SK-N-SH (cell line): ENCODE data around the gene REEP3. TPM values are rescaled to one million over a fixed set of nuclear protein-coding genes. Genes with fewer than 3 reads are reported as not detected.
"Not testable (repeated sequence)": the region's sequence is repeated elsewhere in the genome, so short reads cannot be mapped to it uniquely, and the experiment has no call there.

ENCODE experiments used
- CTCF ChIA-PET: fragments of 300-600, 350-600 bp; formaldehyde crosslinking; extraction: SDS; loops from one replicate; lab custom pipeline; 2021; lab: Yijun Ruan, JAX
- POLR2A ChIA-PET: fragments of 350-600 bp; sonication (Branson Sonifier 250); formaldehyde crosslinking; extraction: SDS; loops from one replicate; lab custom pipeline; 2020; ENCODE audit warnings: antibody characterized with exemption, inconsistent platforms; lab: Yijun Ruan, JAX
- DNase-seq: peaks from one replicate; pipeline ENCODE4 v3.0.0; 2012
- H2AFZ ChIP-seq: fragments of 200-600 bp; sonication (generic); 2 replicates; pipeline ENCODE4 v1.8.1; 2016; ENCODE audit warnings: antibody characterized with exemption, mild to moderate bottlenecking, low read depth
- H3F3A ChIP-seq: fragments of 200-600 bp; sonication (generic); replicated peaks from 2 replicates; pipeline ENCODE3; 2016; ENCODE audit warnings: antibody characterized with exemption, mild to moderate bottlenecking; ENCODE audit not compliant: insufficient read depth
- H3K27ac ChIP-seq, 2 experiments: fragments of 200-500 bp in 1 of 2; fragments of 200-600 bp in 1 of 2; sonication (Bioruptor generic) in 1 of 2; sonication (generic), shearing (Covaris generic) in 1 of 2; 2 replicates each; pipeline versions ENCODE4 v1.5.1 to v1.6.1; 2014 to 2016; ENCODE audit warnings: low read depth in 2 of 2, inconsistent platforms in 1 of 2, low read length in 1 of 2, mild to moderate bottlenecking in 1 of 2, mixed read lengths in 1 of 2
- H3K27me3 ChIP-seq: fragments of 200-600 bp; sonication (generic), shearing (Covaris generic); 2 replicates; pipeline ENCODE4 v1.6.1; 2016; ENCODE audit warnings: mixed run types; ENCODE audit not compliant: insufficient read depth
- H3K36me3 ChIP-seq, 2 experiments: fragments of 200-500 bp in 1 of 2; fragments of 200-600 bp in 1 of 2; sonication (Bioruptor generic) in 1 of 2; sonication (generic) in 1 of 2; replicated peaks in 1 of 2; 2 replicates each; pipeline versions ENCODE3 to v1.5.1; 2014 to 2016; ENCODE audit warnings: low read length in 1 of 2, mild to moderate bottlenecking in 1 of 2; ENCODE audit not compliant: insufficient read depth in 2 of 2, control insufficient read depth in 1 of 2
- H3K4me1 ChIP-seq, 2 experiments: fragments of 200-500 bp in 1 of 2; fragments of 200-600 bp in 1 of 2; sonication (Bioruptor generic) in 1 of 2; sonication (generic), shearing (Covaris generic) in 1 of 2; 2 replicates each; pipeline versions ENCODE4 v1.5.1 to v1.6.1; 2014 to 2016; ENCODE audit warnings: low read depth in 1 of 2, low read length in 1 of 2, mixed run types in 1 of 2; ENCODE audit not compliant: insufficient read depth in 2 of 2, control insufficient read depth in 1 of 2
- H3K4me2 ChIP-seq: fragments of 200-600 bp; sonication (generic), shearing (Covaris generic); 2 replicates; pipeline ENCODE4 v1.6.1; 2017; ENCODE audit warnings: mixed run types
- H3K4me3 ChIP-seq, 2 experiments: fragments of 200-500 bp in 1 of 2; fragments of 200-600 bp in 1 of 2; sonication (Bioruptor generic) in 1 of 2; sonication (generic), shearing (Covaris generic) in 1 of 2; 2 replicates each; pipeline versions ENCODE4 v1.5.1 to v1.8.1; 2014 to 2016; ENCODE audit warnings: low read depth in 2 of 2, inconsistent platforms in 1 of 2, low read length in 1 of 2, mild to moderate bottlenecking in 1 of 2, mixed read lengths in 1 of 2, moderate library complexity in 1 of 2
- H3K79me2 ChIP-seq: fragments of 200-600 bp; sonication (generic); 2 replicates; pipeline ENCODE4 v1.8.1; 2017; ENCODE audit warnings: mild to moderate bottlenecking; ENCODE audit not compliant: insufficient read depth
- H3K9ac ChIP-seq: fragments of 200-600 bp; sonication (generic); 2 replicates; pipeline ENCODE4 v1.6.1; 2017; ENCODE audit warnings: mixed run types
- H3K9me2 ChIP-seq: fragments of 200-600 bp; sonication (generic); 2 replicates; pipeline ENCODE4 v1.6.1; 2017; ENCODE audit warnings: mixed run types
- H3K9me3 ChIP-seq: fragments of 200-600 bp; sonication (generic); 2 replicates; pipeline ENCODE4 v1.6.1; 2017; ENCODE audit warnings: mixed run types, mild to moderate bottlenecking, moderate library complexity
- H4K20me1 ChIP-seq: fragments of 200-600 bp; sonication (generic); 2 replicates; pipeline ENCODE4 v1.6.1; 2017; ENCODE audit warnings: mild to moderate bottlenecking, mixed run types; ENCODE audit not compliant: insufficient read depth
- EZH2phosphoT487 ChIP-seq: fragments of 200-600 bp; sonication (generic); IDR thresholded peaks from 2 replicates; pipeline ENCODE4 v1.6.1; 2017; ENCODE audit warnings: low read depth, mixed run types, mild to moderate bottlenecking, antibody characterized with exemption, moderate library complexity, borderline replicate concordance
- FOXJ3 ChIP-seq: sonication (generic); formaldehyde crosslinking; IDR thresholded peaks from 2 replicates; pipeline ENCODE4 v1.5.1; 2020; ENCODE audit warnings: mild to moderate bottlenecking, missing genetic modification reagents
- GABPA ChIP-seq: IDR thresholded peaks from 2 replicates; pipeline ENCODE4 v1.4.0; 2012; ENCODE audit warnings: low read depth, mild to moderate bottlenecking
- GATA2 ChIP-seq: sonication (generic); formaldehyde crosslinking; IDR thresholded peaks from 2 replicates; pipeline ENCODE4 v1.5.0; 2020; ENCODE audit warnings: mild to moderate bottlenecking, missing genetic modification reagents
- NFIC ChIP-seq: IDR thresholded peaks from 2 replicates; pipeline ENCODE4 v1.4.0; 2012; ENCODE audit warnings: borderline replicate concordance
- POLR2AphosphoS5 ChIP-seq: IDR thresholded peaks from 2 replicates; pipeline ENCODE4 v1.6.1; 2012; ENCODE audit warnings: low read depth, low read length
- RCOR1 ChIP-seq: fragments of 150-350 bp; IDR thresholded peaks from 2 replicates; pipeline ENCODE4 v1.6.1; 2017; ENCODE audit warnings: antibody characterized with exemption, low read length
- SIN3A ChIP-seq: IDR thresholded peaks from 2 replicates; pipeline ENCODE4 v1.6.1; 2012; ENCODE audit warnings: low read depth, mild to moderate bottlenecking, low read length, moderate library complexity, borderline replicate concordance
- TCF12 ChIP-seq: IDR thresholded peaks from 2 replicates; pipeline ENCODE4 v1.4.0; 2012
- TEAD4 ChIP-seq: IDR thresholded peaks from 2 replicates; pipeline ENCODE4 v1.4.0; 2012; ENCODE audit warnings: mild to moderate bottlenecking, borderline replicate concordance; ENCODE audit not compliant: insufficient read depth
- WGBS: methylation state at CpG from one replicate; pipeline ENCODE4 v1.1.6; 2017; ENCODE audit warnings: low lambda C conversion rate; 5-methylcytosine and 5-hydroxymethylcytosine counted together
- polyA plus RNA-seq, 3 experiments: library from polyadenylated mRNA; depleted of rRNA; stranded (reverse); fragments of >200 nt; gene quantifications; 2 replicates each; pipeline ENCODE4 v1.2.3, GENCODE V29; 2012
- TF ChIP-seq, protein P1 (sequence below): IDR thresholded peaks from 2 replicates; pipeline ENCODE4; 2012
- TF ChIP-seq, protein P2 (sequence below): IDR thresholded peaks from 2 replicates; pipeline ENCODE4 v1.4.0; 2012; ENCODE audit warnings: low read depth, borderline replicate concordance
- TF ChIP-seq, protein P3 (sequence below): fragments of 150-350 bp; IDR thresholded peaks from 2 replicates; pipeline ENCODE4 v1.6.1; 2016; ENCODE audit warnings: mild to moderate bottlenecking, low read depth, low read length

REEP3 gene
- polyA plus RNA-seq, 1 of the 3 experiments (the other 2 are of a cell fraction): 7.6 TPM

DNA sequence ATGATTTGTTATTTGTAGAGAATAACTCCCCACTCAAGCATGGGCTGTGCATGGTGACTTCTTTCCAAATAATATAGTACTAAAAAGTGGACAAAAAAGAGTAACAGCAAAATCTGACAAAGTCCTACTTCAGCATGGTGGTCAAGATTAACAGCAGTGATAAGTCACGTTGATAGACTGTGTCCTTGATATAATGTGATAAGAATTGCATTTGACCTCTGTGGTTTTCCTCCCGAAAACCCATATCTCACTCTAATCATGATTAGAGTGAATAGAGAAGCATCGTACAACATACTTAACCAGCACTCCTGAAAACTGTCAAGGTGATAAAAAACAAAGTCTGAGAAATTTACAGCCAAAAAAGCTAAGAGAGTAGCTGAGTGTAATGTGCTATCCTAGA is 42.4 kb downstream of the REEP3 start (continued):
- TF ChIP-seq, protein P1, sequence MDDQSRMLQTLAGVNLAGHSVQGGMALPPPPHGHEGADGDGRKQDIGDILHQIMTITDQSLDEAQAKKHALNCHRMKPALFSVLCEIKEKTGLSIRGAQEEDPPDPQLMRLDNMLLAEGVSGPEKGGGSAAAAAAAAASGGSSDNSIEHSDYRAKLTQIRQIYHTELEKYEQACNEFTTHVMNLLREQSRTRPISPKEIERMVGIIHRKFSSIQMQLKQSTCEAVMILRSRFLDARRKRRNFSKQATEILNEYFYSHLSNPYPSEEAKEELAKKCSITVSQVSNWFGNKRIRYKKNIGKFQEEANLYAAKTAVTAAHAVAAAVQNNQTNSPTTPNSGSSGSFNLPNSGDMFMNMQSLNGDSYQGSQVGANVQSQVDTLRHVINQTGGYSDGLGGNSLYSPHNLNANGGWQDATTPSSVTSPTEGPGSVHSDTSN: peak; percentile 40; the same call in 1 of the 2 replicates
- TF ChIP-seq SIN3A (no peak), GABPA (no peak), FOXJ3 (CRISPR knock-in tag) (no peak), POLR2AphosphoS5 (no peak)
- TF ChIP-seq, protein P2, sequence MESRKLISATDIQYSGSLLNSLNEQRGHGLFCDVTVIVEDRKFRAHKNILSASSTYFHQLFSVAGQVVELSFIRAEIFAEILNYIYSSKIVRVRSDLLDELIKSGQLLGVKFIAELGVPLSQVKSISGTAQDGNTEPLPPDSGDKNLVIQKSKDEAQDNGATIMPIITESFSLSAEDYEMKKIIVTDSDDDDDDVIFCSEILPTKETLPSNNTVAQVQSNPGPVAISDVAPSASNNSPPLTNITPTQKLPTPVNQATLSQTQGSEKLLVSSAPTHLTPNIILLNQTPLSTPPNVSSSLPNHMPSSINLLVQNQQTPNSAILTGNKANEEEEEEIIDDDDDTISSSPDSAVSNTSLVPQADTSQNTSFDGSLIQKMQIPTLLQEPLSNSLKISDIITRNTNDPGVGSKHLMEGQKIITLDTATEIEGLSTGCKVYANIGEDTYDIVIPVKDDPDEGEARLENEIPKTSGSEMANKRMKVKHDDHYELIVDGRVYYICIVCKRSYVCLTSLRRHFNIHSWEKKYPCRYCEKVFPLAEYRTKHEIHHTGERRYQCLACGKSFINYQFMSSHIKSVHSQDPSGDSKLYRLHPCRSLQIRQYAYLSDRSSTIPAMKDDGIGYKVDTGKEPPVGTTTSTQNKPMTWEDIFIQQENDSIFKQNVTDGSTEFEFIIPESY: no peak

DNA sequence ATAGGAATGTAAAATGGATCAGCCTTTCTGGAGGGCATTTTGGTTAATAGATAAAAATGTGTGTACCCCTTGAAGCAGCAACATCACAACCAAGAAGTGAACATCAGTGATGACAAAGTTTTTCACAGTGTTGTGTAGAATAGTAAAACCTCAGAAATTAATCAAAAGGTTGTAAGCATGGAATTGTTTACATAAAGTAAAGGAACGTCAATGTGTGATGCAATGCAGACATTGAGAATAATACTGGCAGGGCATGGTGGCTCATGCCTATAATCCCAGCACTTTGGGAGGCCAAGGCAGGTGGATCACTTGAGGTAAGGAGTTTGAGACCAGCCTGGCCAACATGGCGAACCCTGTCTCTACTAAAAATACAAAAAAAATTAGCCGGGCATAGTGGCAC is 43.5 kb downstream of the REEP3 start:
- WGBS: 100% methylated on average over 3 of the region's 3 CpGs
- H3K4me3 ChIP-seq, H3K27me3 ChIP-seq, H3K36me3 ChIP-seq, H3K27ac ChIP-seq, H3K9me3 ChIP-seq, H3K9me2 ChIP-seq, H3K9ac ChIP-seq, H4K20me1 ChIP-seq, H3K4me2 ChIP-seq, H2AFZ ChIP-seq, POLR2A ChIA-PET, H3F3A ChIP-seq, DNase-seq: not testable (repeated sequence)
- H3K4me1 ChIP-seq: peaks cover 0 to 14% of the 10 kb centered on the region in 2 experiments; a peak in 2 of 4 replicates
- H3K79me2 ChIP-seq: peaks cover 19% of the 10 kb centered on the region
- CTCF ChIA-PET: interaction anchor here (0.6 kb wide), 1 partner anchor 32 kb away, joined by 3 read pairs; no protein-coding TSS in a partner anchor

DNA sequence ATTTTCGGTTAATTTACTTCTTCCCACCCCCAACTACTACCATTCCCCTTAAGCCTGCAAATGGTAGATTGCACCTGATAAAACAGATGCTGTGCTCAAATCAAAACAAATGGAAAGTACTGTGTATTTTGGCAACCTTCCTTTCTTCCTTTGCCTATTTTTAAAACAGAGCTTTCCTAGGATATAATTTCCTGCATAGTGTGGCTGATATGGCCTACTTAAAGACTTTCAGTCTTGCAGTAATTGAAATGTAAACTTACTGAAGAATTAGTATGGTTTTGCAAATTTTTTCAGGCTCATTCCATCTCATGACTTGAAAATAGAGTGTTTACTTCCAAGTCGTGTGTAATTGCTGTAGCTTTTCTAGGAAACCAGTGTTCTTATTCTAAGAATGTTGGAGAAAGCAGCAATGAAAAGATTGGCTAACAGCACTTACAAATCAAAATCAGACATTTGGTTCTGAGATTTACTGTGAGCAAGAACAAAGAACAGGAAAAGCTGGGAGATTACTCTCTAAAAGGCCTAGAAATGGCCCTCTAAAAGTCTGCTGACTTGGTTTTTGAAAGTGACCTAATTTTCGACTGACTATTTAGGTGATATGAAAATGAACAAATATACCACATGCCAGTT is 52.0 kb downstream of the REEP3 start:
- 15% methylated on average over 3 of the region's 3 CpGs for WGBS
- peak overlapping the region; percentile 73 to 97 for H3K27ac ChIP-seq
- H3K4me3 ChIP-seq: no peak overlapping the region
- peak overlapping the region; percentile 35; the same call in 1 of the 2 replicates for H2AFZ ChIP-seq
- H3K4me1 ChIP-seq: peaks cover 15 to 21% of the 10 kb centered on the region in 2 experiments; a peak in 3 of 4 replicates
- H3K9me2 ChIP-seq: no peaks in the 10 kb centered on the region
- peak; percentile 33 for DNase-seq
- H3F3A ChIP-seq: peaks cover 16% of the 10 kb centered on the region
- POLR2A ChIA-PET: interaction anchor here (0.9 to 1.5 kb wide), 3 partner anchors 51 to 57 kb away, joined by 3 to 4 read pairs (median 4); no protein-coding TSS in a partner anchor
- peaks cover 9 to 19% of the 10 kb centered on the region in 2 experiments for H3K36me3 ChIP-seq
- peak overlapping the region; percentile 56 for H3K4me2 ChIP-seq
- H3K79me2 ChIP-seq: no peaks in the 10 kb centered on the region
- CTCF ChIA-PET: interaction anchor here (0.6 to 1.4 kb wide), 6 partner anchors 10 to 415 kb away, joined by 3 read pairs; no protein-coding TSS in a partner anchor
- no peak overlapping the region; the same call in 1 of the 2 replicates for H3K9ac ChIP-seq
- H3K27me3 ChIP-seq: no peaks in the 10 kb centered on the region
- no peaks in the 10 kb centered on the region for H3K9me3 ChIP-seq
- H4K20me1 ChIP-seq: no peaks in the 10 kb centered on the region
- TF ChIP-seq RCOR1 (0 out of 2 replicates have a peak, but pooled peaks have one; percentile 18), TEAD4 (no peak), NFIC (peak; percentile 49; the same call in 1 of the 2 replicates), TCF12 (peak; percentile 73), EZH2phosphoT487 (no peak), GATA2 (CRISPR knock-in tag) (peak; percentile 72)
- TF ChIP-seq, protein P1: 0 out of 2 replicates have a peak, but pooled peaks have one; percentile 10
- TF ChIP-seq, protein P3, sequence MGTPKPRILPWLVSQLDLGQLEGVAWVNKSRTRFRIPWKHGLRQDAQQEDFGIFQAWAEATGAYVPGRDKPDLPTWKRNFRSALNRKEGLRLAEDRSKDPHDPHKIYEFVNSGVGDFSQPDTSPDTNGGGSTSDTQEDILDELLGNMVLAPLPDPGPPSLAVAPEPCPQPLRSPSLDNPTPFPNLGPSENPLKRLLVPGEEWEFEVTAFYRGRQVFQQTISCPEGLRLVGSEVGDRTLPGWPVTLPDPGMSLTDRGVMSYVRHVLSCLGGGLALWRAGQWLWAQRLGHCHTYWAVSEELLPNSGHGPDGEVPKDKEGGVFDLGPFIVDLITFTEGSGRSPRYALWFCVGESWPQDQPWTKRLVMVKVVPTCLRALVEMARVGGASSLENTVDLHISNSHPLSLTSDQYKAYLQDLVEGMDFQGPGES: no peak
